HG03066 (cell line): ENCODE measurements around the gene FAM180A.
"Not testable (repeated sequence)": the region's sequence is repeated elsewhere in the genome, so short reads cannot be mapped to it uniquely, and the experiment has no call there.

Experiments
- ATAC-seq: cut with Tn5 transposase; IDR thresholded peaks from one replicate; pipeline ENCODE4 v1.9.1; 2021; ENCODE audit warnings: low read depth; ENCODE audit not compliant: unreplicated experiment

The FAM180A gene

GRCh38 chr7:135748770-135749169, at the start of gene FAM180A:
Gene FAM180A (minus strand): TSS chr7:135748813. CDS start chr7:135748580, 233 bp downstream.
- no peak for ATAC-seq

DNA sequence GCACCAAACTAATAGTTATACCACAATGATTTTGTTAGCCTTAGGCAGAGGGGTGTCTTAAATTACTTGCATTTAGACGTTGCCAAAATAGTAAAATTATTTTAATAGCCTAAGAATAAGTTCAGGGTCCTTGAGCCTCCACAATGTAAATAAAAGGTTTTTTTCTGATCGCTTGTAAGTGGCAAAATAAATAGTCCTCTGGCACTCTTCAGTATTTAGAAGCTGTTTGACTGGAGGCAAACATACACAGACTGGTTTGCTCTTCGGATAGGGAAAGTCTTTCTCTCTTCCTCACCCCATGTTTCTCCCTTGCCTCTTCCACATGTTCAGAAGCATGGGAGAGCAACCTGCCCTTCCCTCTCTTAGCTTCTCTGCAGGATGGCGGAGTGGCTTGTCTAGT, 49.5 kb upstream of the FAM180A start:
- ATAC-seq: no peak

GRCh38 chr7:135795846-135796570, 47.4 kb upstream of the FAM180A start:
- no peak for ATAC-seq

GRCh38 chr7:135793841-135794240, 45.2 kb upstream of the FAM180A start:
- no peak for ATAC-seq

DNA sequence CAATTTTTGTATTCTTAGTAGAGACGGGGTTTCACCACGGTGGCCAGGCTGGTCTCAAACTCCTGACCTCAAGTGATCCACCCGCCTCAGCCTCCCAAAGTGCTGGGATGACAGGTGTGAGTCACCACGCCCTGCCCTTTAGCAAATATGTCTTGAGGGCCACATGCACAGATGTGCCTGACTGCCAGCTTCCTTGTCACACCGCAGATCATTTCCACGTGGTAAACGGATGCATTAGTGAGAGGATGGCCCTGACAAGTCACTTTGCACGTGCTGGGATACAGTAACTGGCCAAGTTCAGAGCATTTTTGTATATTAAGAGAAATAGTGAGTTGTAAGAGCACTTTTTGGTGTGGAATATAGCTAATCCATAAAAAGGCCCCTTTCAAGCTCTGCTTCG, 44.3 kb upstream of the FAM180A start:
- no peak for ATAC-seq

- no peak for ATAC-seq
These were observed 43.7 kb upstream of the FAM180A start for GRCh38 chr7:135792363-135792668.

DNA sequence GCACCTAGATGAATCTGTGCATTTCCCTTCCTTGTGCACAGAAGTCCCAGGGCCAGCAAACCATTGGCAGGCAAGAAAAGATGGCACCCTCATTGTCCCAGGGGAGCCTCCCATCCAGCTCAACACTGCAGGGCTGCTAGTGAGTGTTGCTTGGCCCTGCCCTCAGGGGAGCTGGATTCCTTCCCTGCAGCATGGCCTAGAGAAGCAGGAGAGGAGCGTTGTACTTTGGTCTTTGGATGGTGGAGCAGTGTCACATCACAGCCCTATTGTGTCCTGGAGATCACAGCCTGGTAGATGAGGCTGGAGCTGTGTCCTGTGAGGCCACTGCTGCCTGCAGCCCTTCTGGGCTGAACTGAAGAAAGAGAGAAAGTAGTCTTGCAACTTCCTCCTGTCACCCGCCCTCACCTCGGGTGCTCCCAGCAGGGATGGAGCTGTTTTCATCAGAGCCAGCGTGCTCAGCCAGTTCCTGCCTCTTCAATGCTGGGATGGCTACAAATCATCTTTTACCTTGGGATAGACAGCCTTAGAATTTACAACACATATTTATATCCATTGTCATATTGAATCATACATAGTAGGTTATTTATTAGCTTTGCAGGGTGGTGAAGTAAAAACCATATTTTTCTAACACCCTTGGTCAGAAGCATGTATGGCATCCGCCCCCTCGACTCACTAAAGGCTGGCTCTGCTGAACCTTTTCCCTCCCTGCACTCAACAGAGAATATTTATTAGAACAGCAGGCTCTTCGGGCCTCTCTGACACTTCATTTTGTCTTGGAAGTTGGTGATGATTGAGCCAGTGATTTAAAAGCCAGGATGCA, 43.1 kb upstream of the FAM180A start:
- ATAC-seq: no peak

DNA sequence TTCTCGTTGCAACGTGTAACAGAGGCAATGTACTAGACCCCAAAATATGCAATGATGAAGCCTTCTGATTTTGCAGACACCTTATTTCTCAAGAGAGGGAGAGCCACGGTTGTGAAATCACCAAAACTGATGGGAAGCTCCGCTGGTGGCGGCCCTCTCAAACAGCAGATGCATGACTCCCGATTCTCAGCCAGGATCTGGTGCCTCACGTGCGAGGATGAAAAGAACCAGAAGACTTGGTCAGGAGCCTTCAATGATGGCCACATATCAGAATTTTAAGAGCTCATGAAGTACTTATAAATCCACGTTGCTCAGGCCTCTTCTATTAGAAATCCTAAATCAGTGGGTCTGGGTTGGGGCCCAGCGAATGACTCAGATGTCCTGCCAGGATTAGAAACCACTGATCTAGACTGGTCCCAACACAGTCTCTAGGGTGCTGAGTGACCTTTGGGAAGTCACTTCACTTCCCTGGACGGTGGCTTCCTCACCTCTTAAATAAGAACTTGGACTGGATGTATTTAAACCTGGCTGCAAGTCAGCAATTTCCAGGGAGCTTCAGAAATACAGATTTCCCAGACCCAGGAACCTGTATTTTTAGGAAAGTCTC, 41.9 kb upstream of the FAM180A start:
- ATAC-seq: no peak

- ATAC-seq: no peak
These were observed 41.3 kb upstream of the FAM180A start for GRCh38 chr7:135789956-135790355.

DNA sequence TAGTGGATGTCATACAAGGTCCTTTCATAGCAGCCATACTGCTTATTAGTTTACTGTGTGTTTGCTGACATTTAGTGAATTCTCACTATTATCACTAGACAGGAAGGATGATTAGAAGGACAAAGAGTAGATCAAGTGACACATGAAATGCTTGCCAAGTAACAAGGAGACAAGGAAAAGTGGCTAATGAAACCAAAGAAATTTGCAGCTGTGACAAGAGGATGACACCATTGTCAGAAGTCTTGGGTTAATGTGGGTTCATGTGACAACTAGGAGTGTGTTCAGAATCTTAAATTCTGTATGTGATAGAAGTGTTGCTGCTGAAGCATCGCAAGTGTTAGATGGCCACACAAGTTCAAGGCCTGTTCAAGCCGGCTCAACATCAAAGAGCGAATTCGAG, 40.8 kb upstream of the FAM180A start:
- ATAC-seq: no peak

GRCh38 chr7:135786911-135787310, 38.3 kb upstream of the FAM180A start:
- ATAC-seq: no peak

GRCh38 chr7:135785065-135785464, 36.5 kb upstream of the FAM180A start:
- ATAC-seq: no peak

DNA sequence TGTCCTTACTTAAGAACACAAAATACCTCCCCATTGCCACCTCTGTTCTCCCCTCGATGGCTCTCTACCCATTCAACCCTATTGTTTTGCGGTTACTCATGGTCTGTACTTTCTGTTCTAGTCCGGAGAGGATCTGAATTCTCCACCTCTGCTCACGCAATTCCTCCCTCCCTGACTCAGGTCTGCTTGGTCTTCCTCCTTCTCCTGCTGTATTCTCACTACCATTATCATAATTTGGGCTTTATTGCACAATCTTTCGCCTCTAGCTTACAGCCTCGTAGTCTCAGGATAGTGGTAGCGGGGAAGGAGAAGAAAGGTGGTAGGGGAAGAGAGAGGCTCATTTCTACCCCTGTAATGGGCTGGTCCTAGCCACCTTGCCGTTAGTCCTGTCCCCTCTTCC, 35.4 kb upstream of the FAM180A start:
- no peak for ATAC-seq

DNA sequence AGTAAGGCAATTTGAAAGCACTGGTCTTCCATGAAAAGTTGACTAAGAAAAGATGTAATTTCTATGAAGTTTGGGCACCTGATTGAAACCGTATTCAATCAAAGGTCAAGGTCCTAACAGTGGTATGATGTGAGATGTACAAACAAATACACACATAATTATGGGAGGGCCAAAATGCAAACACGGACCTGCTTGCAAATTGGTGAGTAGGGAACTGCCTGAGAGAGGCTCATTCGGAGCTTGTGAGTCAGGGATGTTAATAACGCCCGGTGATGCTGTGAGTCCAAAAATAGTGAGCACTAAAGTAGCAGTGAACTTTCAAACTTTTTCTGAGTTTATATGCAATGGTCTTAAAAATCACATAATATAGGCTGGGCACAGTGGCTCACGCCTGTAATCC, 34.2 kb upstream of the FAM180A start:
- ATAC-seq: no peak

- no peak for ATAC-seq
These were observed 33.8 kb upstream of the FAM180A start for GRCh38 chr7:135782377-135782776.

DNA sequence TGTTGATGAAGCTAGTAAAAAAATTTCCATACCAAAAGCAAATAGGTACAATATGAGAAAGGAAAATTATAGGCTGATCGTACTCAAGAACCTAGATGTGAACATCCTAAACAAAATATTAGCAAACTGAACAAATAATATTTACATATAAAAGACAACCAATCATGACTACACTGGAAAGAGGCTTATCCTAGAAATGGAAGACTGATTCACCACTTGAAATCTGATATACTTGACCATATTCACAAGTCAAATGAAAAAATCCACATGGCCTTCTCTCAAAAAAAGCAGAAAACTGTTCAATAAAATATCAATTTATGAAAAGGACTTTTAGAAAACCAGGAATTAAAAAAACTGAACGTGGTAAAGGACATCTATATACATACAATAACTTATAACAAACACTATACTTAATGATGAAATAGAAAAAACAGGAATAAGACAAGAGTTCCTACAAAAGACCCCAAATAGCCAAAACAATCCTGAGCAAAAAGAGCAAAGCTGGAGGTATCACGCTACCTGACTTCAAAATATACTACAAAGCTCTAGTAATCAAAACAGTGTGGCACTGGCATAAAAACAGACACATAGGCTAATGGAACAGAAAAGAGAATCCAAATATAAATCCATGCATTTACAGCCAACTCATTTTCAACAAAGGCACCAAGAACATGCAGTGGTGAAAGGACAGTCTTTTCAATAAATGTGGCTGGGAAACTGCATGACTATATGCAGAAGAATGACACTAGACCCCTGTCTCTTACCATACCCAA, 29.2 kb upstream of the FAM180A start:
- no peak for ATAC-seq

DNA sequence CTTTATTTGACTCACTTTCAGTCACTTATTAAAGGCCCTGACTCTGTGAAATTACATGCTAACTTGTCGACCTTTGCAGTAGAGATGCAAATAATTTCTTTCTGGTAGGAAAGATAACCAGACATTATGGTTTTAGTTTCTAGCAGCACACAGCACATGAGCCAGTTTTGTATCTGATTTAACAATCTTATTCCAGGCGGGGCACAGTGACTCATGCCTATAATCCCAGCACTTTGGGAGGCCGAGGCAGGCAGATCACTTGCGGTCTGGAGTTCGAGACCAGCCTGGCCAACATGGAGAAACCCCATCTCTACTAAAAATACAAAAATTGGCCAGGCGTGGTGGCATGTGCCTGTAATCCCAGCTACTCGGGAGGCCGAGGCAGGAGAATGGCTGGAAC, 27.3 kb upstream of the FAM180A start:
- not testable (repeated sequence) for ATAC-seq

DNA sequence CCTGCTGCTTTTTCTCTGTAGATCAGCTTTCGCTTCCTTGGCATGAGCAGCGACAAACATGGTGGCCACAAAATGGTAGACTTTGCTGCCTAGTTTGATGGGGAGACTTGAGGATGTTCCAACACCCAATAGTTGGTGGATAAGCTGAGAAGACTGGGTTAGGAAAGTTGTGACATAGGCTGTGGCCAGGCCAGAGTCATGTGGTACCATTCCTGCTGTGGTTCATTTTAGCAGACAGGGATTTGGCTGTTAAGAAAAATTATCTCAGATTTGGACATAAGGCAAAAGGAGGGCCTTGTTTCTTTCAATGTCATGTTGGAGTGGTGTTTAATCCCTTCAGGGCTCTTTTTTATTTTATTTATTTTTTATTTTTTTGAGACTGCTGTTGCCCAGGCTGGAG, 26.6 kb upstream of the FAM180A start:
- no peak for ATAC-seq

DNA sequence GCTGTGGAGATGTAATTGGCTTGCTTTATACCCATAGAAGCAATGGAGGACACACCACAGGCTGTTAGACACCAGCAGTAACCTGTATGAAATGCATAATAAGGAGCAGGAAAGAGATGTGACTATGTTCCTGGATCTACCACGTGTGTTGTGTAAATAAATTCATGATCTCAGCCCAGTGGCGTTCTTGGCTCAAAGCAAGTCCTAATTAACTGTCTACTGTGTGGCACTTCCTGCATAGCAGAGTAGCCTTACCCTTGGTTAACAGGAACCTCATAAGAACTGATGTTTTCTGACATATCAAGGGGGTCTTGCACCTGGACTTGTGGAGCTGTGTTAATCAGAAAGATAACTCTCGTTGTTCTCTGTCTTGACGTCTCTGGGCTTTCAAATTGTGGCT, 25.7 kb upstream of the FAM180A start:
- ATAC-seq: no peak

GRCh38 chr7:135773464-135773863, 24.9 kb upstream of the FAM180A start:
- ATAC-seq: no peak

DNA sequence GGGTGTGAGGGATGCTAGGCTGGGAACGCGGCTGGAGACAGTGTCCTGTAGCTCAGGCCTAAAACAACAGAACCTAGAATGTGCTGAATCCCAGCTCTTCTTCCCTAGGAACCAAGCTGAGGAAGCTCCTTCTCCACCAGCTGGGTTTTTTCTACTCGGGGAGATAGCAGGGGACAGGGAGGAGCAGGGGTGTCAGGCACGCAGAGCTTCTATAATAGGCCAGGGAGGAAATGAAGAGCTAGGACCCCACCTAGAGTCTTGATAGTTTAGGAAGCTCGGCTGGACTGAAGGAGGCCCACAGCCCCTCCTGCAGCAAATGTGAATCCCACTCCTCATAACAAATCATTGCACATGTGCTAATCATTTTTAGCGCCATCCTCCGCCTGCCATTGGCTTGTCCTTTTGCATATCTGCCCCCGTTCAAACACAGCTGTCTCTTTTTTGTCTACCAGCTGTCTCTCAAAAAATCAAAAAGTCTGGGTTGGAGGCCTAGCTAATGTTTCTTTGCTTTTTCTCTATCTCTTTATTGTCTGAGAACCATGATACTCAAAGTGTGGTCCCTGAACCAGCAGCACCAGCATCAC, 24.1 kb upstream of the FAM180A start:
- ATAC-seq: no peak
